Activated B cell treated with CpG ODN at 0.5 μM for 24 hours (primary cell): Measurements from ENCODE around the gene LCMT2. TPM values are rescaled to one million over a fixed set of nuclear protein-coding genes. Genes with fewer than 3 reads are reported as not detected.

Source experiments
- ATAC-seq: fragments of 200-7000 bp; cut with Tn5 transposase; one replicate; pipeline ENCODE4 v1.10.0; 2021; ENCODE audit warnings: low read depth, mild to moderate bottlenecking, moderate library complexity
- CTCF ChIA-PET: fragments of 350-600 bp; sonication (Branson Sonifier 250); formaldehyde crosslinking; loops from one replicate; lab custom pipeline; 2021; ENCODE audit warnings: antibody characterized with exemption; lab: Charles Lee
- POLR2A ChIA-PET: fragments of 350-600 bp; sonication (Branson Sonifier 250); formaldehyde crosslinking; loops from one replicate; lab custom pipeline; 2021; ENCODE audit warnings: antibody characterized with exemption; lab: Charles Lee
- DNase-seq: peaks from one replicate; pipeline ENCODE4 v3.0.0; 2022
- H3K27ac Mint-ChIP-seq: one replicate; pipeline ENCODE4 v1.8.0; 2020; ENCODE audit warnings: mixed read lengths
- H3K27me3 Mint-ChIP-seq: one replicate; pipeline ENCODE4 v1.8.0; 2021; ENCODE audit warnings: mixed read lengths
- H3K36me3 Mint-ChIP-seq: one replicate; pipeline ENCODE4 v1.8.0; 2021; ENCODE audit warnings: low read depth, mixed read lengths
- H3K4me1 Mint-ChIP-seq: one replicate; pipeline ENCODE4 v1.8.0; 2021; ENCODE audit warnings: mixed read lengths
- H3K4me3 Mint-ChIP-seq: one replicate; pipeline ENCODE4 v1.8.0; 2020; ENCODE audit warnings: mild to moderate bottlenecking, mixed read lengths
- H3K9me3 Mint-ChIP-seq: one replicate; pipeline ENCODE4 v1.8.0; 2020; ENCODE audit warnings: mixed read lengths
- CTCF ChIP-seq: fragments of 200-600 bp; IDR thresholded peaks from one replicate; pipeline ENCODE4 v1.8.0; 2022; ENCODE audit warnings: antibody characterized with exemption, mild to moderate bottlenecking
- intact Hi-C: fragments of 100-400 bp; cut with micrococcal nuclease; formaldehyde crosslinking; loops from one replicate; pipeline ENCODE4 v1.15.1; 2024
- total RNA-seq: library from RNA; stranded (reverse); gene quantifications from 2 replicates; pipeline ENCODE4 v1.2.3, GENCODE V29; 2022

LCMT2 gene
- total RNA-seq, 1 donor from 2014 or later: 17.1 TPM

- H3K27ac Mint-ChIP-seq: no peak overlapping the region
- no peaks in the 10 kb centered on the region for H3K36me3 Mint-ChIP-seq
- TF ChIP-seq CTCF: no peak
- DNase-seq: no peak
- no peaks in the 10 kb centered on the region for H3K27me3 Mint-ChIP-seq
- CTCF ChIA-PET: interaction anchor here (0.6 to 1.1 kb wide), 3 partner anchors 9 to 51 kb away, joined by 3 to 4 read pairs (median 3); no protein-coding TSS in a partner anchor
- H3K9me3 Mint-ChIP-seq: no peaks in the 10 kb centered on the region
- ATAC-seq: no peak
- no peak overlapping the region for H3K4me3 Mint-ChIP-seq
- intact Hi-C loops: no loop called here
- H3K4me1 Mint-ChIP-seq: peaks cover 4% of the 10 kb centered on the region
- POLR2A ChIA-PET: interaction anchor here (0.6 kb wide), 1 partner anchor 10 kb away, joined by 3 read pairs; the partner anchor contains the start of gene TGM5
Observed at GRCh38 chr15:43276563-43277200, 53.7 kb downstream of the LCMT2 start.

- POLR2A ChIA-PET: interaction anchor here (0.6 kb wide), 1 partner anchor 9 kb away, joined by 3 read pairs; the partner anchor contains the start of gene TGM5
- intact Hi-C loops: no loop called here
- TF ChIP-seq CTCF: no peak
- Mint-ChIP-seq H3K36me3 (no peaks in the 10 kb centered on the region), H3K27ac (no peak overlapping the region), H3K4me3 (no peak overlapping the region), H3K27me3 (no peaks in the 10 kb centered on the region), H3K9me3 (no peaks in the 10 kb centered on the region), H3K4me1 (peaks cover 11% of the 10 kb centered on the region)
- ATAC-seq (no peak), DNase-seq (no peak)
- CTCF ChIA-PET: interaction anchor here (1.0 to 1.1 kb wide), 2 partner anchors 11 to 51 kb away, joined by 3 read pairs; no protein-coding TSS in a partner anchor
Observed at GRCh38 chr15:43275740-43276562, 54.4 kb downstream of the LCMT2 start.

- TF ChIP-seq CTCF: no peak
- no peak overlapping the region for H3K27ac Mint-ChIP-seq
- peaks cover 29% of the 10 kb centered on the region for H3K4me1 Mint-ChIP-seq
- no peaks in the 10 kb centered on the region for H3K9me3 Mint-ChIP-seq
- DNase-seq (no peak), ATAC-seq (no peak)
- POLR2A ChIA-PET: no interaction called here
- H3K4me3 Mint-ChIP-seq: no peak overlapping the region
- no peaks in the 10 kb centered on the region for H3K36me3 Mint-ChIP-seq
- H3K27me3 Mint-ChIP-seq: no peaks in the 10 kb centered on the region
- CTCF ChIA-PET: interaction anchor here (1.1 kb wide), 1 partner anchor 49 kb away, joined by 3 read pairs; no protein-coding TSS in a partner anchor
- intact Hi-C loops: no loop called here
Observed at GRCh38 chr15:43274136-43274535, 56.2 kb downstream of the LCMT2 start.

Other genes starting within 250 kb of the LCMT2 start
- 46.6 and 48.9 TPM in 2 replicates for gene UBR1, start 224.5 kb downstream of the LCMT2 start, total RNA-seq
- gene TMEM62, start 197.0 kb downstream of the LCMT2 start, total RNA-seq: 38.3 and 52.2 TPM in 2 replicates
- gene CCNDBP1, start 145.2 kb downstream of the LCMT2 start, total RNA-seq: 65.6 and 67.2 TPM in 2 replicates
- not detected in 2 replicates for gene EPB42, start 109.6 kb downstream of the LCMT2 start, total RNA-seq
- 0.11 and 0.17 TPM in 2 replicates for gene TGM5, start 63.6 kb downstream of the LCMT2 start, total RNA-seq
- gene TGM7, start 28.3 kb downstream of the LCMT2 start, total RNA-seq: not detected in 2 replicates
- gene ZSCAN29, start 40.5 kb upstream of the LCMT2 start, total RNA-seq: 45.6 and 50.6 TPM in 2 replicates
- gene TUBGCP4, start 40.5 kb upstream of the LCMT2 start, total RNA-seq: 24.0 and 31.2 TPM in 2 replicates
- gene TP53BP1, start 162.6 kb upstream of the LCMT2 start, total RNA-seq: 53.9 and 54.6 TPM in 2 replicates
- 0.11 and 0.12 TPM in 2 replicates for gene MAP1A, start 187.0 kb upstream of the LCMT2 start, total RNA-seq